ENCODE results near the gene LBHD2. TPM values are rescaled to one million over a fixed set of nuclear protein-coding genes. Genes with fewer than 3 reads are reported as not detected.

LBHD2 gene
- polyA plus RNA-seq, 6 donors from 2014 or later = not detected

DNA sequence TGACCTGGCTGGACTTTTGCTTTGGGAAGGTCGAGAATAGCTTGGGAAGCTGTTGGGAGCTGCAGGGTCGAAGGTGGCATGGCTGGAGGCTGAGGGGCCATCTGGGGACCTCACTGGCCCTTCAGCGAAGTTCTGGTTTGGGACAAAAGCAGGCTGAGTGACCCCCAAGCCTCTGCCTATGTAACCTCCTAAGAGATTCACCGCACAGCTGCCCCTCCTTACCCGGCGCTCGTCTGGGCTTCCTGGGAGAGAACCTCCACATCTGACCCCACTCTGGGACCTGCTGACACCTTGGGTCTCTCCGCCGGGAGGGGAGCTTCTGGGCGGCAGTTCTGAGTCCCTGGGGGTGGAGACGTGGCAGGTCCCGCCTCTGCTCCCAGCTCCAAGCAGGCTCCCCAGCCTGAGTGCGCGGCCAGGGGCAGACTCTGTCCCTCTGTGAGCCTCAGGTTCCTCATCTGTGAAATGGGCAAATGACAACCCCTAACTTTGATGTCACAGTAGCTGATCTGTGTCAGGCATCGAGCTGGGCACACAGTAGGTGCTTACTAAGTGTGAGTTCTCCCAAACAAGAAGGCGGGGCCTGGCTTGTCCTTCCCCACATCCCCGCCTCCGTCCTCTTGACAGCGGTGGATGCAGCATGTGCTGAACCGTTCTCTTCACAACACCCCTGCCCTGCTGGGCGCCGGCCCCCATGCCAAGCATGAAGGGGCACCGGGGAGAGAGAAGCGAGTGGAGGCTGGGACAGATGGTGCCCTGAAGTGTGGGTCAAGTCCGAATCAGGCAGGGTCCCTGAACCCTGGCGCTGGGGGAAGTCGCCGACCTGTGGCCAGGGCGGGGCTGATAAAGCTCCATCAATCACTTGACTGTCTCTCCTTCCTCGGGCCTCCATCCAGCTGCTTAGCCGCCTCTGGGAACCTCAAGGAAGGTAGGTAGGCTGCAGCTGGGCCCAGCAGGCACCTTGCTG is 14.3 kb downstream of the LBHD2 start:
- H3K27ac Mint-ChIP-seq = no peak overlapping the region
- H3K36me3 Mint-ChIP-seq = no peaks in the 10 kb centered on the region
- peak overlapping the region in 2 of 8 donors; percentile 35 to 52 for H3K4me3 Mint-ChIP-seq
- H3K9me3 Mint-ChIP-seq = no peaks in the 10 kb centered on the region
- peaks cover 6 to 18% (median 10%) of the 10 kb centered on the region in 3 donors for H3K4me1 Mint-ChIP-seq
- ATAC-seq (ENCODE audit: low read depth in 2 of 2) (no peak), DNase-seq (no peak)
- H3K27me3 Mint-ChIP-seq = peaks cover 8 to 52% (median 35%) of the 10 kb centered on the region in 3 donors

DNA sequence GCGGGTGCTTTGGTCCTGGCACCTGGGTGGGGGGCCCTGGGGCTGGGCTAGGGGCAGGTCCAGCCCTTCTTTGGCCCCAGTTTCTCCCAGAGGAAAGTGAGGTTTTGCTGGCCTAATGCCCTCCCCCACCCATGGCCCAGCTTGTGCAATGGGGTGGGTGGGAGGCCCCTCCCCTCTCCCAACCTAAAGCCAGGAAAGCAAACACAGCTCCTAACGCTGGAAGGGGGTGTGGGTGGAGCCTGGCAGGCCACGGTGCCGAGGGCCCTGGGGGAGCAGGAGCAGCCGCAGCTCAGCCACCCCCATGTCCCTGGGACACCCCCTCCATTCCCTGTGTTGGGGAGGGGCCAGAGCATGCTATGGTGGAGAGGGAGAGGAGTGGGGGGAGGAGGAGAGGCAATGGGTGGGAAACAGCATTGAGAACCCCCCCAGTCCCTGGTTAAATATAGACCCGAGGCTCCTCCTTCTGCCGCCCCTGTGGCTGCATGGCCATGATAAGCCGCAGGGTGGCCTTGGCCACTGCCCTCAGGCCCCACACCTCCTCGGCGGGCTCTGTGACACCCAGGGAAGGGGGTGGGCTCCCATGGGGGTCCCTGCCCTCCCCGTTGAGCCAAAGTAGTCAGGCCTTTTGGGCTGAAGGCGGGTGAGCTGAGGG is 15.2 kb downstream of the LBHD2 start:
- Mint-ChIP-seq H3K9me3 (no peaks in the 10 kb centered on the region), H3K27me3 (peaks cover 13 to 51% (median 40%) of the 10 kb centered on the region in 3 donors), H3K27ac (no peak overlapping the region), H3K4me3 (no peak overlapping the region), H3K36me3 (no peaks in the 10 kb centered on the region), H3K4me1 (peaks cover 10 to 22% (median 15%) of the 10 kb centered on the region in 3 donors)
- no peak for ATAC-seq (ENCODE audit: low read depth in 2 of 2)
- DNase-seq = no peak

DNA sequence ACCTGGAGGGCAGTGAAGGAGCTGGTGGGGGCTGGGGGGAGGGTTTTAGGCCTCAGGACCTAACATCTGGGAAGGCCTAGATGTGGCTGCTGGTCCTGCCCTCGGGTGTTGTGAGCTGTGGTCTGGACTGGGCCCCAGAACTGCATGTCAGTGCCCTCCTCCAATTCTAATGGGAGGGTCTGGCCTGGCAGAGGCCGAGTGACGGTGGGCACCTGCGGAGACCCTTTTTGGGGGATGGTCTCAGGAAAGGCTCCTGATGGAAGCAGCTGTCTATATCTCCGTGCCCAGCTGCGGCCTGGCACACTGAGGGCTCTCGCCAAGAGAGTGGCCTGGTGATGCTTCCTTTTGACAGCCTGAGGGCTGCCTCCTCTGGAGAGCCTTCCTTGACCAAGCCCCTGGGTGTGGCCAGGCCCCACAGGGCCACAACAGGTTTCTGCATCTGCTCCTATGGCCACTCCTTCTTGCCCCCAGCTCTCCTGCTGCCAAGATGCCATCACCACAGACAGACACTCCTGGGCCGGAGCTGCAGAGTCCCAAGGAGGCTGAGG is 15.8 kb downstream of the LBHD2 start:
- DNase-seq (no peak), ATAC-seq (ENCODE audit: low read depth in 2 of 2) (no peak)
- no peak overlapping the region for H3K4me3 Mint-ChIP-seq
- H3K4me1 Mint-ChIP-seq = peaks cover 11 to 24% (median 17%) of the 10 kb centered on the region in 3 donors
- no peak overlapping the region for H3K27ac Mint-ChIP-seq
- no peaks in the 10 kb centered on the region for H3K36me3 Mint-ChIP-seq
- peaks cover 14 to 53% (median 42%) of the 10 kb centered on the region in 3 donors for H3K27me3 Mint-ChIP-seq
- no peaks in the 10 kb centered on the region for H3K9me3 Mint-ChIP-seq

DNA sequence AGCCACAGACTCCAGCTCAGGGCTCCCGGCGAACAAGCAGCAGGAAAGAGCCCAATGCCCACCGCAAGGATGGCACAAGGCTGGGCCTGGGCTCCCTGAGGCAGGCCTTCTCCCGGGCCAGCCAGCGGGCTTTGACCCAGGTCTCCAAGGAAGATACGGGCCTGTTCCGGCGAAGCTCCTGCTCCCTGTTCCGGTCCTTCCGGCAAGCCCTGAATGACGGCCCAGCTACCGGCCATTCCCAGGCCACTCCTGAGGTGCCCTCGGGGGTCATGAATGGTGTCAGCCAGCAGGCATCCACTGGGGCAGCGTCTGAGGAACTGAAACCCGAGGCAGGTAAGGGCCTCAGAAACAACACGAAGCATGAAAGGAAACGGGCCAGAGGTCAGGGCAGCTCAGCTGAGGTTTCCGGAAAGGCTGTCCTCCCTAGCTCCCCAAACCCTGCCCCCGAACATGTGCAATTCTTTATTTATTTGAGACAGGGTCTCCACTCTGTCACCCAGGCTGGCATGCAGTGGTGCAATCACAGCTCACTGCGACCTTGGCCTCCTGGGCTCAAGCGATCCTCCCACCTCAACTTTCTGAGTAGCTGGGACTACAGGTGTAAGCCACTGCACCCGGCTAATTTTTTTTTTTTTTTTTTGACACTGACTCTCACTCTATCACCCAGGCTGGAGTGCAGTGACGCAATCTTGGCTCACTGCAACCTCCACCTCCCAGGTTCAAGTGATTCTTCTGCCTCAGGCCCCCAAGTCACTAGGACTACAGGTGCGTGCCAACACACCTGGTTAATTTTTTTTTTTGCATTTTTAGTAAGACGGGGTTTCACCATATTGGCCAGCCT is 16.5 kb downstream of the LBHD2 start:
- DNase-seq = no peak
- H3K36me3 Mint-ChIP-seq = no peaks in the 10 kb centered on the region
- H3K4me1 Mint-ChIP-seq = peaks cover 16 to 29% (median 24%) of the 10 kb centered on the region in 3 donors
- ATAC-seq (ENCODE audit: low read depth in 2 of 2) = peak in 1 of 2 donors; percentile 36
- no peak overlapping the region for H3K4me3 Mint-ChIP-seq
- no peaks in the 10 kb centered on the region for H3K9me3 Mint-ChIP-seq
- H3K27ac Mint-ChIP-seq = peak overlapping the region in 1 of 6 donors; percentile 56
- H3K27me3 Mint-ChIP-seq = peaks cover 20 to 60% (median 43%) of the 10 kb centered on the region in 3 donors

DNA sequence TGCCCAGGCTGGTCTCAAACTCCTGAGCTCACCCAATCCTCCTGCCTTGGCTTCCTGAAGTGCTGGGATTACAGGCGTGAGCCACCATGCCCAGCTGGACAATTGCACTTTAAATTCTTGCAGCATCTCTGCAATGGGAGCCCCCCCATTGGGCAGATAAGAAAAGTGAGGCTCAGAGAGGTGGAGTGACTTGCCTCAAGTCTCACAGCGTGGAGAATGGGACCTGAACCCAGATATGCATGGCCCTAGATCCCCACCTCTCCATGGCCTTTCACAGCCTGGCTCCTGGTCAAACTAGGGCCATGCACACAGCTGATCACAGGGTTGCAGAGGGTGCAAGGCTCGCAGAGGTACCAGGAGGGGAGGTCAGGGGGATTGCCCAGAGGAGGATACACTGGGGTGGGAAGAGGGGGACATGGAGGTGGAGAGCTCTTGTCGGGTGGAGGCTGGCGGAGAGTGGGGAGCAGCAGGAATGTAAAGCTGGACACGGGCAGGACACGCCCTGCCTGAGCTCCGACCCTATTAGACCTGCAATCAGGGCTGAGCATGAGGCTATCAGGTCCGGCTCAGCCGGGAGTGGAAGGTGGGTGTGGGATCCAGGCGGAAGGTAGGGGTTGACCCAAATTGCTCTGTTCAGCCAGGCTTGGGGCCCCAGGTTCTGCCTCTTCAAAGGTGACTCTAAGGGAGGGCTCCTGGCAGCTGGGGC is 17.4 kb downstream of the LBHD2 start:
- H3K4me3 Mint-ChIP-seq = peak overlapping the region in 3 of 8 donors; percentile 15 to 26 (median 23)
- H3K27ac Mint-ChIP-seq = no peak overlapping the region

DNA sequence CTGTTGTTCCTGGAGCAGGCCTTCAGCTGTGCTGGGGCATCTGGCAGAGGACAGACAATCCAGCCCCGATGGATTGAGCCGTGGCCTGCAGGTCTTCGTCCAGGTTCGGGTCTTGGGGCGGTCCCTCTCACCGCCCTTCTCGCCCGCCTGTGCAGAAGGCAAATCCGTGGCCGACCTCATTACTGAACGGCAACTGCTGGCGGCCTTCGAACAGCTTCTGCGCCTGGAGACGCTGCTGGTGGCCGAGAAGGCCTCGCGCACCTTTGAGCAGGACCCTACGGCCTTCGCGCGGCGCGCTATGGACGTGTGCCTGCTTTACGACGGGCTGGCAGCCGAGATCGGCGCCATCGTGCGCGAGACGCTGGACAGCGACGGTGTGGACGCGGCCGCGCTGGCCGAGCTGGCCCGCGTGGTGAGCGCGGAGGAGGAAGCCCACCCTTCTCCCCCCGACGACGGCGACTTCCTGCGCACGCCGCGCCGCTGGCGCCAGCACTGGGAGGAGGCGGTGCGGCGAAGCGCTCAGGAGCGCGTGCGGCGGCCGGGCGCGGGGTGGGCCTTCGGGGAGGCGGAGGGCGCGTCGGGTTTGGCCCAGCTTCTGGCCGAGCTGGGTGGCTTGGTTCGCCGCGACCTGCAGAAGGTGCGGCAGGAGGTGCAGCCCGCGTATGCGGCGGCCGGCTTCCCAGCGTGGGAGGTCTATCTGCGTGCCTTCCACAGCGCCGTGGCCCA is 18.1 kb downstream of the LBHD2 start:
- Mint-ChIP-seq H3K4me1 (peaks cover 16 to 32% (median 28%) of the 10 kb centered on the region in 3 donors), H3K27ac (no peak overlapping the region), H3K9me3 (no peaks in the 10 kb centered on the region), H3K4me3 (no peak overlapping the region), H3K36me3 (no peaks in the 10 kb centered on the region), H3K27me3 (peaks cover 20 to 63% (median 35%) of the 10 kb centered on the region in 3 donors)
- no peak for ATAC-seq (ENCODE audit: low read depth in 2 of 2)
- DNase-seq = no peak

More for the DNA sequence above, 17.4 kb downstream of the LBHD2 start:
- Mint-ChIP-seq H3K27me3 (peaks cover 23 to 63% (median 42%) of the 10 kb centered on the region in 3 donors), H3K4me1 (peaks cover 16 to 32% (median 28%) of the 10 kb centered on the region in 3 donors), H3K9me3 (no peaks in the 10 kb centered on the region), H3K36me3 (no peaks in the 10 kb centered on the region)
- ATAC-seq (ENCODE audit: low read depth in 2 of 2) (no peak), DNase-seq (no peak)

DNA sequence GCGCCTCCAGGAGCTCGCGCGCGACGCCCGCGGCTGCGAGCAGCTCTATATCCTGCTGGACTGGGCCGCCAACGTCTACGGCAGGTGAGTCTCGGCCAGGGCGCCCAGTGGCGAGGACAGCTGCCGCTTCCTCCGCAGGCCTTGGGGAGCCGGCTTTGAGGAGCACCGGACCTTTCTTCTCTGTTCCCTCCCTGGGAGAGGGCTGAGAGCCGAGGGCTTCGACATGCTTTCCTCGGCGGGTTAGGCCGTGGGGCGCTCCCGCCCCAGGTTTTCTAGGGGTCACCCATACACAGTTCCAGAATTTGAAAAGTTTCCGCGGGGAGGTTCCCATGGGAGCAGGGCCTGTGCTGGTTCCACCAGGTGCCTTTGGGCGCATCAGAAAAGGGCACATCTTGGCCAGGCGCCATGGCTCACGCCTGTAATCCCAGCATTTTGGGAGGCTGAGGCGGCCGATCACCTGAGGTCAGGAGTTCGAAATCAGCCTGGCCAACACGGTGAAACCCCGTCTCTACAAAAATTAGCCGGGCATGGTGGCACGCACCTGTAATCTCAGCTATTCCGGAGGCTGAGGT is 18.8 kb downstream of the LBHD2 start:
- peak overlapping the region in 2 of 8 donors; percentile 56 to 62 for H3K4me3 Mint-ChIP-seq
- H3K27ac Mint-ChIP-seq = peak overlapping the region in 1 of 6 donors; percentile 95
- peaks cover 16 to 32% (median 28%) of the 10 kb centered on the region in 3 donors for H3K4me1 Mint-ChIP-seq
- no peaks in the 10 kb centered on the region for H3K36me3 Mint-ChIP-seq
- H3K27me3 Mint-ChIP-seq = peaks cover 20 to 62% (median 29%) of the 10 kb centered on the region in 3 donors
- DNase-seq (no peak), ATAC-seq (ENCODE audit: low read depth in 2 of 2) (no peak)
- no peaks in the 10 kb centered on the region for H3K9me3 Mint-ChIP-seq

DNA sequence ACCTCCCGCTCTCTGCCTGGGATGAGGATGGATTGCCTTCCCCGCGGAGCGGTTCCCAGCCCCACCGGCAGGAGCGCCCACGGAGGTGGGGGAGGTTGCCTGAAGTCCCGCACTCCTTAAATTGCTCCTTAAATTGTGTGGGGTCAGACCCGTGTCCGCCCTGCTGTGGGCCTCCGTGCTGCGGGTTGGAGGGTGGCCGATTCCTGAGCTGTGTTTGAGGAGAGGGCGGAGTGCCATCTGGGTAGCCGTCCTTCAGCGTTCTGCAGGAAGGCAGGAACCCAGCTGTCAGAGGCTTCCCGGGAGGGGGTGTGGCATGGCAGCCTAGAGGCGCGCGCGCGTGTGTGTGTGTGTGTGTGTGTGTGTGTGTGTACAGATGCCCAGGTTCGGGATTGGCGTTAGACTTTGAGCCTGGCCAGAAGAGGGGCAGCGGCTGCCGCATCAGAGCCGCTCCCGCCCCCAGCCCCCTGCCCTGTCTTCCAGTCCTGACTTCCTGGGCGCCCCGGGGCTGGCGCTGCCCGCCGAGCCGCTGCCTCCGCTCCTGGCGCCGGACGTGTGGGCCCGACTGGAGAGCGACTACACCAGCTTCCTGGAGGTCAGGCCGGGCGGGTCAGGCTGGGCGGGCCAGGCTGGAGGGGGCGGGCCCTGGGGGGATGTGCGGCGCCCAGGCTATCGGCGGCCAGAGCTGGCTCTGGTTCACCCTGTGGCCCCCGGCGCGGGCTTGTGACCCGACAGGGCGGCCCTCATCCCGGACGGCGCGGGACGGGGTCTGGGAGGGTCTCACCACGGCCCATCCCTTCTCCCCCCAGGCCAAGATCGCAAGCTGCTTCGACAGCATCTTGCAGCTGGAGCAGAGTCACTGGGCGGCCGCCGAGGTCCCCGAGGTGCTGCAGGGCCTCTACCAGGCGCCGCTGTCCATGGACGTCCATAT is 19.7 kb downstream of the LBHD2 start:
- no peak for DNase-seq
- no peak for ATAC-seq (ENCODE audit: low read depth in 2 of 2)
- Mint-ChIP-seq H3K27me3 (peaks cover 20 to 59% (median 27%) of the 10 kb centered on the region in 3 donors), H3K4me3 (peak overlapping the region in 7 of 8 donors; percentile 15 to 84 (median 55)), H3K36me3 (no peaks in the 10 kb centered on the region), H3K9me3 (no peaks in the 10 kb centered on the region), H3K4me1 (peaks cover 16 to 32% (median 28%) of the 10 kb centered on the region in 3 donors), H3K27ac (peak overlapping the region in 1 of 6 donors; percentile 95)

DNA sequence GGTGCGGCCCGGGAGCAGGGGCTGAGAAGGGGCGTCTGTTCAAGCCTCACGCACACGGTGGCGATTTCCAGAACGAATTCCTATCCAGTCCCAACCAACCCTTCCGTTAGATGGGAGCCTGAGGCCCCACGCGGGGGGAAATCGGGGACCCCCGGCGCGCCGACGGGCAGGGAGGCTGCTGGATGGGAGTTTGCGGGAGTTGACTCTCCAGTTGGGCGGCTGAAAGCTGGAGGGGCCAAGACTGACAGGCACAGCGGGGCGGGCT is 20.3 kb downstream of the LBHD2 start:
- peaks cover 20 to 59% (median 27%) of the 10 kb centered on the region in 3 donors for H3K27me3 Mint-ChIP-seq
- no peak for DNase-seq
- no peaks in the 10 kb centered on the region for H3K36me3 Mint-ChIP-seq
- no peak overlapping the region for H3K27ac Mint-ChIP-seq
- peaks cover 16 to 32% (median 28%) of the 10 kb centered on the region in 3 donors for H3K4me1 Mint-ChIP-seq
- peak overlapping the region in 1 of 8 donors; percentile 15 for H3K4me3 Mint-ChIP-seq
- ATAC-seq (ENCODE audit: low read depth in 2 of 2) = no peak
- H3K9me3 Mint-ChIP-seq = no peaks in the 10 kb centered on the region

DNA sequence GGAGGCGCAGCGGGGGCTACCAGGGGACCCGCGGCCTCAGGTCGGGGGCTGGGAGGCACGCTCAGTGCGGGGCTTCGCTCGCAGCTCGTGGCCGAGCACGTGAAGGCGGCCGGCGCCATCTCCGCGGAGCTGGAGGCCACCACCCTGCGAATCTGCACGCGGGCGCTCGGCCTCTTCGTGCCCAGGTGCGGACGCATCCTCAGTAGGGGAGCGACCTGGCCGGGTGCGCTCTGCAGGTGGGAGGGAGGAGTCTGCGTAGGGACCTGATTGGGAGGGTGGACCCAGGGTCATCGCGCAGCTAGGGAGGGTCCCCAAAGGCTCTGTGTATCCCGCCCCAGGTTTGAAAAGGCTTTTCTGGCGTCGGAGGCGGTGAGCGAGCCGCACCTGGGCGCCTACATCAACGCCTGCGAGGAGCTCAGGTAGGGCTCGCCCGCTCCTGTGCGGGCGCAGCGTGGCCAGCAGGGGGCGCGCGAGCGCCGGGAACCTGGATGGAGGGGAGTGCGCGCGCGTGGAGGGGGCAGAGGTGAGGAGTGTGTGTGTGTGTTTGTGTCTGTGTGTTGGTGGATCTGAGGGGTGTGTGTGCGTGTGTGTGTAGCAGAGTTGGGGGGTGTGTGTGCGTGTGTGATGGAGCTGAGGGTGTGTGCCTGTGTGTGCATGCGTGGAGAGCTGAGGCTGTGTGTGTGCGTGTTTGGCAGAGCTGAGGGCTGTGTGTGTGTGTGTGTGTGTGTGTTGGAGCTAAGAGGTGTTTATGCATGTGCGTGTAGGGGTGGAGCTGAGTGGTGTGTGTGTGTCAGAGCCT is 20.8 kb downstream of the LBHD2 start:
- H3K9me3 Mint-ChIP-seq = no peaks in the 10 kb centered on the region
- H3K4me3 Mint-ChIP-seq = peak overlapping the region in 6 of 8 donors; percentile 1 to 60 (median 47)
- peak overlapping the region in 3 of 6 donors; percentile 52 to 73 (median 70) for H3K27ac Mint-ChIP-seq
- ATAC-seq (ENCODE audit: low read depth in 2 of 2) = peak; percentile 85 to 92
- peaks cover 20 to 62% (median 27%) of the 10 kb centered on the region in 3 donors for H3K27me3 Mint-ChIP-seq
- no peaks in the 10 kb centered on the region for H3K36me3 Mint-ChIP-seq
- H3K4me1 Mint-ChIP-seq = peaks cover 16 to 32% (median 28%) of the 10 kb centered on the region in 3 donors
- peak; percentile 65 for DNase-seq
